Measurements from ENCODE around the gene RND3.

RND3 gene

DNA sequence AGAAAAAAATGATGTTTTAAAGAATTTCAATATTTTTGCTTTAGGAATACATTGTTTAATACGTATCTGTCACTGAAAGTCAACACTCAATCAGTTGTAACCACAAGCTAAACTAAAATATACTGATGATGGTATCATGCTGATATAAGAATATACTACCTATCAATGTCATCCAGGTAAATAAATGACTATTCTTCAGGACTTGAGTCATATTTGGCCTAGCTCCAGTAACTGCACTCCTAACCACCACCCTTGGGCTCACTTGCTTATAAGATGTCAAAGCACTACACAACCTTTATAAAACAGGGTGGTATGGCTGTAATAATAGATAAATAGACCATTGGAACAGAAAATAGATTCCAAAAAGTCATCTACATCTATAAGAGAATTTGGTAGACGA lies 48.8 kb downstream of the RND3 start:
- no peak for DNase-seq

GRCh38 chr2:150438041-150438440 lies 49.4 kb downstream of the RND3 start:
- DNase-seq, result no peak

DNA sequence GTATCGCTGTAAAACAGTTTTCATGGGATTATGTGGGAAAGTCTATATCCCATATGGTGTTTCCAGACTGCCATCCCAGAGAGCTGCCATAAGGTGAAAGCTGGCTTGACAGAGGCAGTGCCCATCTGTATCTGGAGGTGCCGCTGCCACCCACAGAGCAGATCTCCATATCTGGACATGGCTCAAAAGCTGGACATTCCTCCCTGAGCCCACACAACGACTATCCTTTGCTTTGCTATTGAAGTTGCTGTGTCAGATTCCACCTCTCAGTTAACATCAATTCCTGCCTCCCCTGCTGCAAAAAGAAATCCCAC lies 55.2 kb downstream of the RND3 start:
- DNase-seq, result no peak

GRCh38 chr2:150431561-150432311 lies 55.7 kb downstream of the RND3 start:
- DNase-seq, result no peak

GRCh38 chr2:150429384-150429961 lies 58.0 kb downstream of the RND3 start:
- no peak for DNase-seq

DNA sequence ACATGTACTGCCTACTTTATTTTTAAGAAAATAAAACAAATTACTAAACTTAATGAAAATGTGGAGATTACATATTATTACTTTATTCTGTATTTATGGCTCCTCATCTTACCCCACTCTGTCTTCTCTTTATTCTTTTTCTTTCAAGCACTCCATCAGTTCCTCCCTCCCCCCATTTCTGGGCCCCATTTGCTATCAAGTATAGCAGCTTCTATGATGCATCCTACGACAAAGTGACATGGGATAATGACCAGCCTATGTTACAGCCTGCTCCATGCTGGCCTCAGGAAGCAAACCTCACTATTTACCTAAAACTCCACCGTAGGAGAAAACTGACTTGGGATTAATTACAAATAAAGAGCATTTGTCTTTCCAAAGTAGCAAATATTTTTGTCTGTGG lies 58.8 kb downstream of the RND3 start:
- DNase-seq, result no peak

DNA sequence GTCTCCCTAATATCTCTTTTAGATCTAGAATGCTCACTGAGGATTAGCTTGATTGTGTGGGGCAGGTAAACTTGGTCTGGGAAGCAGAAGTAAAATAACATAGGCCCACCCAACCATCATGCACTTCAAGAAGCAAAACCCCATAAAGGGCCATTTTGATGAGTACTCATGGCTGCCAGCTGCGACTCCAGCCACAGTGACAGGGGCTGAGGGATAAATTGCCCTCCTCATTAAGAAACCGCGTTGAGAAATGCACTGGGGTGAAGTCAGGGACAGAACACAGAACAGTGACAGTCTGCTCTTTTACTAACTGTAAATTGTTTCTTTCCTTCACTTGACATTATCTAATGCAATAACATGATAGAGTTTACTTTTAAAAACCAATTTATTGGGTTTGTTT lies 60.2 kb downstream of the RND3 start:
- no peak for DNase-seq

DNA sequence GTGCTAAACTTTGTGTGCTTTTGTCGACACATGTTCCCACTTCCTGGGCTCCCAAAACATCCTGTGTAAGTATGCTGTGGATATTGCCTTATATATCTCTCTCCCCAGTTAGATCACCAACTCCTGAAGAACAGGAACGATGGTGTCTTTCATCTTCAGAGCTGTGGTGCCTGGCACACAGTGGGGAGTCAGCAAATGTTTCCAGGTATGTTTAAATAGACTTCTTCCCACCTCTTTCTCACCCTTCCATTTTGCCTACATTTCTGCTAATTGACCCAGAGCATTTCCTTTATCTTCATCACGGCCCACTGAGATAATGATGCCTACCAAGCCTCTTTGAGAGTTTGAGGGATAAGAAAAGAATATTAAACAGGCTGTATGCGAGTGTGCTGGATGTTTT lies 60.7 kb downstream of the RND3 start:
- no peak for DNase-seq

GRCh38 chr2:150426315-150426714 lies 61.2 kb downstream of the RND3 start:
- no peak for DNase-seq

GRCh38 chr2:150425121-150425955 lies 62.1 kb downstream of the RND3 start:
- DNase-seq, result no peak

DNA sequence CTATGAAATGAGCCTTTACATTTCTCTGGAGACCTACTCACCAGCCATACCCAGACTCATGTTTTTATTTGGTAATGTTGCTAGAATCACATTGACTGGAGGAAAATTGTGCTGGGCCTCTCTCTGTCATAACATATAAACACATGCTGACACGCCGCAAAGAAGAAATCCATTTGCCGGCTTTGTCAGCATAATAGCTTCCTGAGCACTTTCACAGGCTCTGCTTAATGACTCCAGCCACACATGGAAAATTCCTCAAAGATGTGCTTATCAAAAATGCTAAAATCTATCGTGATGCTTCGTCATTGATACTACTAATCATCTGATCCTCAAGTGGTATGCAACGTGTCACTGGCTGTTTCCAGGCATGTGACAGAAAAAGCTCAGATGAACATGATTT lies 63.1 kb downstream of the RND3 start:
- DNase-seq, result no peak

- no peak for DNase-seq
These were observed 66.3 kb downstream of the RND3 start for GRCh38 chr2:150421126-150421651.

GRCh38 chr2:150418916-150419315 lies 68.6 kb downstream of the RND3 start:
- DNase-seq, result no peak

All from NCI-H2081 treated with DMSO at 0.1 percent for 48 hours (cell line).